IMR-90 (cell line): ENCODE data around the gene MAEA.

Experiments
- BHLHE40 ChIP-seq: fragments of 150-350 bp; IDR thresholded peaks from 2 replicates; pipeline ENCODE4 v1.6.1; 2016; ENCODE audit warnings: mild to moderate bottlenecking, low read depth, low read length
- CEBPB ChIP-seq: IDR thresholded peaks from 2 replicates; pipeline ENCODE4 v1.6.1; 2012; ENCODE audit warnings: low read depth, low read length, improper control_type of control experiment
- CHD1 ChIP-seq: IDR thresholded peaks from 2 replicates; pipeline ENCODE4 v1.6.1; 2012; ENCODE audit warnings: low read depth, low read length, improper control_type of control experiment
- CTCF ChIP-seq: conservative IDR thresholded peaks from 2 replicates; pipeline ENCODE4 v1.5.1; 2012; ENCODE audit warnings: mild to moderate bottlenecking, low read depth, low read length, improper control_type of control experiment
- FOS ChIP-seq: fragments of 150-350 bp; IDR thresholded peaks from 2 replicates; pipeline ENCODE4 v1.6.1; 2016; ENCODE audit warnings: low read depth, low read length
- MXI1 ChIP-seq: IDR thresholded peaks from 2 replicates; pipeline ENCODE4 v1.6.1; 2012; ENCODE audit warnings: low read depth, mild to moderate bottlenecking, low read length, moderate library complexity, borderline replicate concordance
- POLR2A ChIP-seq: IDR thresholded peaks from 2 replicates; pipeline ENCODE4 v1.6.1; 2012; ENCODE audit warnings: mild to moderate bottlenecking, low read depth, low read length
- RAD21 ChIP-seq: IDR thresholded peaks from 2 replicates; pipeline ENCODE4 v1.6.1; 2012; ENCODE audit warnings: low read length, improper control_type of control experiment
- RCOR1 ChIP-seq: IDR thresholded peaks from 2 replicates; pipeline ENCODE4 v1.6.1; 2012; ENCODE audit warnings: mild to moderate bottlenecking, low read length, improper control_type of control experiment; ENCODE audit not compliant: insufficient replicate concordance
- RFX5 ChIP-seq: IDR thresholded peaks from 2 replicates; pipeline ENCODE4 v1.8.0; 2012; ENCODE audit warnings: low read depth, mild to moderate bottlenecking, low read length, moderate library complexity
- SMC3 ChIP-seq: fragments of 150-350 bp; IDR thresholded peaks from 2 replicates; pipeline ENCODE4 v1.6.1; 2016; ENCODE audit warnings: low read depth, mild to moderate bottlenecking, antibody characterized with exemption, low read length, moderate library complexity
- TF ChIP-seq, protein P1 (sequence below): fragments of 150-350 bp; IDR thresholded peaks from 2 replicates; pipeline ENCODE4 v1.6.1; 2017; ENCODE audit warnings: mild to moderate bottlenecking, antibody characterized with exemption, low read length, low read depth

DNA sequence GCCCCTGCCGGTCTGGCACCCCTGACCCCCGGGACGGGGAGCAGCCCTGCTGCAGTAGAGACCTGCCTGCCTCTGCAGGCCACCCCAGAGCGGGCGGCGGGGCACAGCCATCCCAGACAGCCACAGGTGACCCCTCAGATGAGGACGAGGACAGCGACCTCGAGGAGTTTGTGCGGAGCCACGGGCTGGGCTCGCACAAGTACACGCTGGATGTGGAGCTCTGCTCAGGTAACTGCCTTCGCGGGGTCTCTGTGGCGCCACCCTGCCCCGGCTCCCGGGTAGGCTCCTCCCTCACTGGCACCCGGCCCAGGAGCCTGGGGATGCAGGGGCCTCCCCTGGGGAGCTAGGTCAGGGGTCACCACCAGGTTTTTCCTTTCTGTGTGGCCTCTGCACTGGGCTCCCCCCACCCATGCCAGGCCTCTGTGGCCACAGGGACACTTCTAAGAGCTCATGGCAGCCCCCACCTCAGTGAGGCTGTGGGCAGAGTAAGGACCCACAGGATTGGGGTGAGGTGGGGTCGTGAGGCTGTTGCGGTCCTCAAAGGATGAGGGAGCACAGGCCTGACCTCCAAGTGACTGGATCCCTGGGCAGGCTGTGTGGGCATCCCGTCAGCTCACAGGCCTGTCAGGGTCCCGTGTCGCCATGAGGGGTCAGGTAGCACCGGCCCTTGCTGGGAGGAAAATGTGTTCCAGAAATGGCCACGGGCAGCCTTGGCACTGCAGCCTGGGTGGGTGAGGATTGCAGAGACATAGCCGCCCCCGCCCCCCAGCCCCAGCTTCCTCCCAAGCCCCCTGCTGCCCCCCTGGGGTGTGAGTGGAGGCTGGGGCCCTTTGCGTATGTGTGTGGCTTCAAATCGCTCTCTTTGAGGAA lies 63.7 kb downstream of the MAEA start:
- TF ChIP-seq CTCF: no peak
- TF ChIP-seq POLR2A: no peak
- TF ChIP-seq FOS: no peak
- no peak for TF ChIP-seq RAD21
- TF ChIP-seq SMC3: no peak
- TF ChIP-seq, protein P1, sequence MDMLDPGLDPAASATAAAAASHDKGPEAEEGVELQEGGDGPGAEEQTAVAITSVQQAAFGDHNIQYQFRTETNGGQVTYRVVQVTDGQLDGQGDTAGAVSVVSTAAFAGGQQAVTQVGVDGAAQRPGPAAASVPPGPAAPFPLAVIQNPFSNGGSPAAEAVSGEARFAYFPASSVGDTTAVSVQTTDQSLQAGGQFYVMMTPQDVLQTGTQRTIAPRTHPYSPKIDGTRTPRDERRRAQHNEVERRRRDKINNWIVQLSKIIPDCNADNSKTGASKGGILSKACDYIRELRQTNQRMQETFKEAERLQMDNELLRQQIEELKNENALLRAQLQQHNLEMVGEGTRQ: no peak
- no peak for TF ChIP-seq RFX5
- TF ChIP-seq CEBPB: no peak
- TF ChIP-seq RCOR1: no peak
- no peak for TF ChIP-seq CHD1
- no peak for TF ChIP-seq BHLHE40
- TF ChIP-seq MXI1: no peak
